DOHH2 (cell line): ENCODE results near the gene IL16.
A peak's percentile ranks its signal among the peaks of the same experiment; 100 is the strongest.

Experiments
- H3F3A ChIP-seq: fragments of 200-600 bp; sonication (generic), shearing (Covaris generic); 2 replicates; pipeline ENCODE4 v1.6.0; 2016; ENCODE audit warnings: antibody characterized with exemption, mild to moderate bottlenecking; ENCODE audit not compliant: control insufficient read depth, insufficient read depth
- H3K27ac ChIP-seq: fragments of 200-600 bp; sonication (generic); 2 replicates; pipeline ENCODE4 v1.5.1; 2014; ENCODE audit warnings: low read depth, mild to moderate bottlenecking, low read length, moderate library complexity
- H3K27me3 ChIP-seq: fragments of 200-600 bp; sonication (generic); 2 replicates; pipeline ENCODE4 v1.6.1; 2014; ENCODE audit warnings: mild to moderate bottlenecking, low read length, mixed read lengths; ENCODE audit not compliant: control insufficient read depth
- H3K36me3 ChIP-seq: fragments of 200-600 bp; sonication (generic); 2 replicates; pipeline ENCODE4 v1.6.1; 2014; ENCODE audit warnings: mild to moderate bottlenecking, low read length, moderate library complexity, mixed read lengths; ENCODE audit not compliant: control insufficient read depth
- H3K4me1 ChIP-seq: fragments of 200-600 bp; sonication (generic); 2 replicates; pipeline ENCODE4 v1.6.1; 2014; ENCODE audit warnings: mild to moderate bottlenecking, low read length, mixed read lengths; ENCODE audit not compliant: control insufficient read depth
- H3K4me2 ChIP-seq: fragments of 200-600 bp; sonication (generic); 2 replicates; pipeline ENCODE4 v1.6.0; 2014; ENCODE audit warnings: mild to moderate bottlenecking, low read length, moderate library complexity
- H3K4me3 ChIP-seq: fragments of 200-600 bp; sonication (generic); 2 replicates; pipeline ENCODE4 v1.5.1; 2014; ENCODE audit warnings: mild to moderate bottlenecking, low read length, mixed read lengths
- H3K79me2 ChIP-seq: fragments of 200-600 bp; sonication (generic); 2 replicates; pipeline ENCODE4 v1.6.1; 2014; ENCODE audit warnings: mild to moderate bottlenecking, low read length, mixed read lengths; ENCODE audit not compliant: control insufficient read depth
- H3K9me2 ChIP-seq: fragments of 200-600 bp; sonication (generic); replicated peaks from 2 replicates; pipeline ENCODE4 v1.6.1; 2014; ENCODE audit warnings: mild to moderate bottlenecking, low read length, mixed read lengths; ENCODE audit not compliant: control insufficient read depth
- H3K9me3 ChIP-seq: fragments of 200-600 bp; sonication (generic); 2 replicates; pipeline ENCODE4 v1.6.1; 2014; ENCODE audit warnings: antibody characterized with exemption, low read length, mixed read lengths; ENCODE audit not compliant: control insufficient read depth, insufficient read depth
- H4K20me1 ChIP-seq: fragments of 200-600 bp; sonication (generic); 2 replicates; pipeline ENCODE4 v1.6.0; 2014; ENCODE audit warnings: low read depth, mild to moderate bottlenecking, antibody characterized with exemption, low read length, moderate library complexity; ENCODE audit not compliant: control insufficient read depth, insufficient read depth
- EZH2phosphoT487 ChIP-seq: fragments of 200-600 bp; sonication (generic); IDR thresholded peaks from 2 replicates; pipeline ENCODE4 v1.6.1; 2017; ENCODE audit warnings: borderline replicate concordance, mild to moderate bottlenecking, antibody characterized with exemption, low read length, moderate library complexity, mixed read lengths
- TF ChIP-seq, protein P1 (sequence below): fragments of 200-600 bp; sonication (generic); IDR thresholded peaks from one replicate; pipeline ENCODE4 v1.5.1; 2014; ENCODE audit warnings: antibody characterized with exemption, mild to moderate bottlenecking, low read depth, low read length; ENCODE audit not compliant: poor library complexity, severe bottlenecking

IL16 gene

DNA sequence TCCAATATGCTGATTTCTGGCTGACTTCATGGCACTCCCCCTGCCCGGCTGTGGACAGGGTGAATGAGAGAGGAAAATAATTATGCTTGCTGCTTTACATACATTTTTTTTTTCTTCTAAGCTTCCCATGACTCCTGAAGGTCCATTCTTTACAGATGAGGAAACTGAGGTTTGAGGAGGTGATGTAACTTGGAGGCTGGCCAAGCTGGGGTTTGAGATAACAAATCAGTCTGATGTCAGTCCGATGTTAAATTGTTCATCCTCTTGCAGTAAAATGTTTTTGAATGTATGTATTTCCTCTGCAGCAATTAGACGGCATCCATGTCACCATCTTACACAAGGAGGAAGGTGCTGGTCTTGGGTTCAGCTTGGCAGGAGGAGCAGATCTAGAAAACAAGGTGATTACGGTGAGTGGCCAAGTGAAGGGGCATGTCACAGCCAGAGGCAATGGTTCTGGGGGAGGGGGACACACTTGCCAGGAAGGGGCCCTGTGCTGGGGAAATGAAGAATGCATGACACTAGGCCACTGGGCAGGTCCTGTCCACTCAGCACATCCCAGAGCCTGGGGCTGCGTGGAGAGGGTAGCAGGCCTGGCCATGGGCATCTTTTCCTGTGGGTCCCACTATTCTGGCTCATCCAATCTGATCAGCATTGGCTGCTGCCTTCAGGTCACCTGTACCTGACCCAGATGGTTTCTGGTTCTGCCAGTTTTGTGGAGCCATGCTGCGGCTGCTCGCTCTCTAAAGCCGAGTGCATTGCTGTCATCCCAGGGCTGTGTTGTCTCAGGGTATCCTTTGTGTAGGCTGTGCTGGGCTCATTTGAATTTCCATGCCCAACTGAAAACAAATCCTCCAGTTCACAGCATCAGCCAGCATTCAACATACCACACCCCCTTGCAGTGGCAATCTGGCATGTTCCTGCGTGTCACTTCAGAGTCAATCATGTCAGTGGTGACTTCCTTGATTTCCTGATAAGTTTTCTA is 106.9 kb downstream of the IL16 start:
- peaks cover 98% of the 10 kb centered on the region for H3K36me3 ChIP-seq
- H3K27me3 ChIP-seq = no peaks in the 10 kb centered on the region
- TF ChIP-seq, protein P1, sequence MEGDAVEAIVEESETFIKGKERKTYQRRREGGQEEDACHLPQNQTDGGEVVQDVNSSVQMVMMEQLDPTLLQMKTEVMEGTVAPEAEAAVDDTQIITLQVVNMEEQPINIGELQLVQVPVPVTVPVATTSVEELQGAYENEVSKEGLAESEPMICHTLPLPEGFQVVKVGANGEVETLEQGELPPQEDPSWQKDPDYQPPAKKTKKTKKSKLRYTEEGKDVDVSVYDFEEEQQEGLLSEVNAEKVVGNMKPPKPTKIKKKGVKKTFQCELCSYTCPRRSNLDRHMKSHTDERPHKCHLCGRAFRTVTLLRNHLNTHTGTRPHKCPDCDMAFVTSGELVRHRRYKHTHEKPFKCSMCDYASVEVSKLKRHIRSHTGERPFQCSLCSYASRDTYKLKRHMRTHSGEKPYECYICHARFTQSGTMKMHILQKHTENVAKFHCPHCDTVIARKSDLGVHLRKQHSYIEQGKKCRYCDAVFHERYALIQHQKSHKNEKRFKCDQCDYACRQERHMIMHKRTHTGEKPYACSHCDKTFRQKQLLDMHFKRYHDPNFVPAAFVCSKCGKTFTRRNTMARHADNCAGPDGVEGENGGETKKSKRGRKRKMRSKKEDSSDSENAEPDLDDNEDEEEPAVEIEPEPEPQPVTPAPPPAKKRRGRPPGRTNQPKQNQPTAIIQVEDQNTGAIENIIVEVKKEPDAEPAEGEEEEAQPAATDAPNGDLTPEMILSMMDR = no peak
- TF ChIP-seq EZH2phosphoT487 = no peak
- H3F3A ChIP-seq = peaks cover 17% of the 10 kb centered on the region
- peaks cover 48% of the 10 kb centered on the region for H3K79me2 ChIP-seq
- peak overlapping the region; percentile 99 for H3K4me2 ChIP-seq
- H3K9me2 ChIP-seq = no peaks in the 10 kb centered on the region
- peaks cover 65% of the 10 kb centered on the region for H3K4me1 ChIP-seq
- H3K4me3 ChIP-seq = peak overlapping the region; percentile 84
- peak overlapping the region; percentile 78 for H3K27ac ChIP-seq
- no peaks in the 10 kb centered on the region for H4K20me1 ChIP-seq
- H3K9me3 ChIP-seq = no peaks in the 10 kb centered on the region

DNA sequence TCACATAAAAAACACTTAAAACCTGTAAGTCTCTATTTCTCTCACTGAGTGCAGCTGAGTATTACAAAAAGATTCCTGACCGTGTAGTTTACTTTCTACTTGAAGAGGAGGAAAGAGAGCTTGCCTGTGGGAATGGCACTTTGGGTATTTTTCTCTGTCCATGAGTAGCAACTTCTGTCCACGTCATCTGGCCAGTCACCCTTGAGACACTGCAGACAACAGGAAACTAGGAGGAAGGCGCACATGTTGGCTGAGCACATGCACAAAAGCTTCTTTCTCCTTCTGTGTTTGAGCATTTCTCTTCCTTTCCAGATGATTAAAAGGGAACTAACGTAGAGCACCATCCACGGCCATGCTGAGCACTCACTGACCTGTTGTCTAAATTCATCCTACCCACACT is 107.5 kb downstream of the IL16 start:
- Histone ChIP-seq H3K4me1 (peaks cover 58% of the 10 kb centered on the region), H3K27me3 (no peaks in the 10 kb centered on the region), H3K27ac (peak overlapping the region; percentile 78), H3K36me3 (peaks cover 98% of the 10 kb centered on the region), H3K9me3 (no peaks in the 10 kb centered on the region), H3F3A (peaks cover 17% of the 10 kb centered on the region), H3K4me2 (peak overlapping the region; percentile 99), H4K20me1 (no peaks in the 10 kb centered on the region), H3K4me3 (peak overlapping the region; percentile 84), H3K79me2 (peaks cover 41% of the 10 kb centered on the region), H3K9me2 (no peaks in the 10 kb centered on the region)
- TF ChIP-seq EZH2phosphoT487 = no peak
- TF ChIP-seq, protein P1 = no peak

DNA sequence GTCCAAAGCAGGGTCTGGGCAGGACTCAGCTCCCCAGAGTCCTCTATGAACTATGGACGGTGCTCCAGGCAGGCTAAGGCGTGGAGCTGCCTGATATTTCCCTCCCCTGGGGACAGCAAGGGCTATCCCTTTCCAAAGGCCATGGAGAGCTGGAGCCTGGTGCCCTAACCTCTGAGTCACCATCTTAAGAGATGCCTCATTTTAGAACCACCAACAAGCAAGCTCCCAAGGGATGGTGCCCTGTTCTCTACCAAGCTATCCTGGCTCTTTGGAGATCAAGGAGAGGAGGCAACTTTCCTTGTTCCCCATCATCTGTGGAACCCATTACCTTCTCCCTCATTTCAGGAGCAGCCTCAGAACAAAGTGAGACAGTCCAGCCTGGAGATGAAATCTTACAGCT is 111.6 kb downstream of the IL16 start:
- peaks cover 11% of the 10 kb centered on the region for H3K79me2 ChIP-seq
- no peak overlapping the region for H3K27ac ChIP-seq
- H3F3A ChIP-seq = peaks cover 7% of the 10 kb centered on the region
- no peaks in the 10 kb centered on the region for H4K20me1 ChIP-seq
- no peak for TF ChIP-seq EZH2phosphoT487
- TF ChIP-seq, protein P1 = no peak
- H3K4me2 ChIP-seq = no peak overlapping the region
- H3K9me2 ChIP-seq = no peaks in the 10 kb centered on the region
- no peak overlapping the region for H3K4me3 ChIP-seq
- H3K9me3 ChIP-seq = no peaks in the 10 kb centered on the region
- peaks cover 93% of the 10 kb centered on the region for H3K36me3 ChIP-seq
- peaks cover 44% of the 10 kb centered on the region for H3K4me1 ChIP-seq
- no peaks in the 10 kb centered on the region for H3K27me3 ChIP-seq
